ENCODE measurements around the gene SLC35F3.

The SLC35F3 gene

GRCh38 chr1:234047123-234047522 is 142.6 kb downstream of the SLC35F3 start:
- DNase-seq, result no peak

GRCh38 chr1:234062166-234062565 is 157.7 kb downstream of the SLC35F3 start:
- DNase-seq, result no peak

GRCh38 chr1:234065794-234066447 is 161.4 kb downstream of the SLC35F3 start:
- peak; percentile 75 for DNase-seq

GRCh38 chr1:234067581-234068337 is 163.3 kb downstream of the SLC35F3 start:
- DNase-seq, result no peak

GRCh38 chr1:234069760-234070159 is 165.3 kb downstream of the SLC35F3 start:
- no peak for DNase-seq

GRCh38 chr1:234072793-234073192 is 168.3 kb downstream of the SLC35F3 start:
- DNase-seq, result no peak

GRCh38 chr1:234078143-234078542 is 173.7 kb downstream of the SLC35F3 start:
- DNase-seq, result no peak

- no peak for DNase-seq
Observed at GRCh38 chr1:234079896-234080295, 175.4 kb downstream of the SLC35F3 start.

- no peak for DNase-seq
Observed at GRCh38 chr1:234083460-234083859, 179.0 kb downstream of the SLC35F3 start.

- DNase-seq, result no peak
Observed at GRCh38 chr1:234089396-234089795, 184.9 kb downstream of the SLC35F3 start.

- no peak for DNase-seq
Observed at GRCh38 chr1:234090212-234091064, 186.0 kb downstream of the SLC35F3 start.

- DNase-seq, result no peak
Observed at GRCh38 chr1:234091065-234091401, 186.6 kb downstream of the SLC35F3 start.

- DNase-seq, result no peak
Observed at GRCh38 chr1:234091876-234092275, 187.4 kb downstream of the SLC35F3 start.

- DNase-seq, result no peak
Observed at GRCh38 chr1:234093107-234093506, 188.6 kb downstream of the SLC35F3 start.

GRCh38 chr1:234093741-234094140 is 189.3 kb downstream of the SLC35F3 start:
- DNase-seq, result no peak

GRCh38 chr1:234094172-234094571 is 189.7 kb downstream of the SLC35F3 start:
- DNase-seq, result no peak

- DNase-seq, result no peak
Observed at GRCh38 chr1:234096161-234096770, 191.8 kb downstream of the SLC35F3 start.

GRCh38 chr1:234102583-234102982 is 198.1 kb downstream of the SLC35F3 start:
- no peak for DNase-seq

GRCh38 chr1:234103198-234103597 is 198.7 kb downstream of the SLC35F3 start:
- DNase-seq, result no peak

- DNase-seq, result no peak
Observed at GRCh38 chr1:234106032-234106431, 201.6 kb downstream of the SLC35F3 start.

- no peak for DNase-seq
Observed at GRCh38 chr1:234107416-234108021, 203.0 kb downstream of the SLC35F3 start.

- DNase-seq, result no peak
Observed at GRCh38 chr1:234108921-234109320, 204.4 kb downstream of the SLC35F3 start.

GRCh38 chr1:234109840-234110239 is 205.4 kb downstream of the SLC35F3 start:
- no peak for DNase-seq

All from CD4-positive, alpha-beta T cell treated with Interleukin-17A for 4 hours (primary cell).